MM.1S (cell line): ENCODE results near the gene PGBD5.

Source experiments
- DNase-seq: peaks from one replicate; pipeline ENCODE4 v3.0.0-alpha.2; 2015
- H2AFZ ChIP-seq: fragments of 300-600 bp; sonication (generic); 2 replicates; pipeline ENCODE4 v1.6.0; 2016; ENCODE audit warnings: antibody characterized with exemption, low read length
- H3F3A ChIP-seq: fragments of 300-600 bp; sonication (generic); 2 replicates; pipeline ENCODE4 v1.6.1; 2016; ENCODE audit warnings: mild to moderate bottlenecking, antibody characterized with exemption, low read length, moderate library complexity, mixed read lengths; ENCODE audit not compliant: insufficient read depth
- H3K27ac ChIP-seq: fragments of 300-600 bp; sonication (generic); 2 replicates; pipeline ENCODE4 v1.5.1; 2016; ENCODE audit warnings: mild to moderate bottlenecking, low read length
- H3K27me3 ChIP-seq: fragments of 300-600 bp; sonication (generic); replicated peaks from 2 replicates; pipeline ENCODE4 v1.6.0; 2016; ENCODE audit warnings: low read length; ENCODE audit not compliant: insufficient read depth
- H3K36me3 ChIP-seq: fragments of 300-600 bp; sonication (generic); replicated peaks from 2 replicates; pipeline ENCODE4 v1.6.1; 2016; ENCODE audit warnings: mild to moderate bottlenecking, low read length, mixed read lengths; ENCODE audit not compliant: insufficient read depth
- H3K4me1 ChIP-seq: fragments of 300-600 bp; sonication (generic); 2 replicates; pipeline ENCODE4 v1.6.1; 2016; ENCODE audit warnings: low read length, mixed read lengths
- H3K4me2 ChIP-seq: fragments of 300-600 bp; sonication (generic); 2 replicates; pipeline ENCODE4 v1.6.0; 2016; ENCODE audit warnings: low read depth, low read length
- H3K4me3 ChIP-seq: fragments of 300-600 bp; sonication (generic); 2 replicates; pipeline ENCODE4 v1.5.1; 2016; ENCODE audit warnings: low read length, mixed read lengths
- H3K79me2 ChIP-seq: fragments of 300-600 bp; sonication (generic); 2 replicates; pipeline ENCODE4 v1.6.1; 2016; ENCODE audit warnings: mixed run types, low read length, mixed read lengths
- H3K9ac ChIP-seq: fragments of 300-600 bp; sonication (generic); 2 replicates; pipeline ENCODE4 v1.6.1; 2016; ENCODE audit warnings: low read length, mixed read lengths
- H3K9me2 ChIP-seq: fragments of 300-600 bp; sonication (generic); replicated peaks from 2 replicates; pipeline ENCODE4 v1.6.1; 2016; ENCODE audit warnings: mild to moderate bottlenecking, low read length, mixed read lengths; ENCODE audit not compliant: insufficient read depth
- H3K9me3 ChIP-seq: fragments of 300-600 bp; sonication (generic); replicated peaks from 2 replicates; pipeline ENCODE4 v1.6.1; 2016; ENCODE audit warnings: mild to moderate bottlenecking, low read length, mixed read lengths; ENCODE audit not compliant: insufficient read depth
- H4K20me1 ChIP-seq: fragments of 300-600 bp; sonication (generic); 2 replicates; pipeline ENCODE4 v1.6.1; 2016; ENCODE audit warnings: mild to moderate bottlenecking, low read length, moderate library complexity, mixed read lengths; ENCODE audit not compliant: insufficient read depth
- EZH2 ChIP-seq: fragments of 300-600 bp; sonication (generic); optimal IDR thresholded peaks from 2 replicates; pipeline ENCODE3; 2017; ENCODE audit warnings: low read depth, mild to moderate bottlenecking, antibody characterized with exemption, low read length, mixed read lengths
- EZH2phosphoT487 ChIP-seq: fragments of 300-600 bp; sonication (generic); IDR thresholded peaks from 2 replicates; pipeline ENCODE4 v1.6.1; 2018; ENCODE audit warnings: antibody characterized with exemption, low read length
- TF ChIP-seq, protein P1 (sequence below): fragments of 300-600 bp; sonication (generic); IDR thresholded peaks from 2 replicates; pipeline ENCODE4 v1.5.1; 2016; ENCODE audit warnings: antibody characterized with exemption, low read length, mixed read lengths

PGBD5 gene

GRCh38 chr1:230309646-230310177 lies 116.4 kb downstream of the PGBD5 start:
- no peak overlapping the region for H3K9ac ChIP-seq
- no peak overlapping the region for H2AFZ ChIP-seq
- no peaks in the 10 kb centered on the region for H3F3A ChIP-seq
- no peak for DNase-seq
- H3K79me2 ChIP-seq: no peaks in the 10 kb centered on the region
- H3K4me3 ChIP-seq: no peak overlapping the region
- H3K27me3 ChIP-seq: no peaks in the 10 kb centered on the region
- H3K9me3 ChIP-seq: no peaks in the 10 kb centered on the region
- H3K36me3 ChIP-seq: no peaks in the 10 kb centered on the region
- no peaks in the 10 kb centered on the region for H3K4me1 ChIP-seq
- no peak overlapping the region for H3K27ac ChIP-seq
- no peaks in the 10 kb centered on the region for H3K9me2 ChIP-seq
- no peaks in the 10 kb centered on the region for H4K20me1 ChIP-seq
- no peak overlapping the region for H3K4me2 ChIP-seq
- no peak for TF ChIP-seq EZH2phosphoT487
- TF ChIP-seq EZH2: no peak
- TF ChIP-seq, protein P1, sequence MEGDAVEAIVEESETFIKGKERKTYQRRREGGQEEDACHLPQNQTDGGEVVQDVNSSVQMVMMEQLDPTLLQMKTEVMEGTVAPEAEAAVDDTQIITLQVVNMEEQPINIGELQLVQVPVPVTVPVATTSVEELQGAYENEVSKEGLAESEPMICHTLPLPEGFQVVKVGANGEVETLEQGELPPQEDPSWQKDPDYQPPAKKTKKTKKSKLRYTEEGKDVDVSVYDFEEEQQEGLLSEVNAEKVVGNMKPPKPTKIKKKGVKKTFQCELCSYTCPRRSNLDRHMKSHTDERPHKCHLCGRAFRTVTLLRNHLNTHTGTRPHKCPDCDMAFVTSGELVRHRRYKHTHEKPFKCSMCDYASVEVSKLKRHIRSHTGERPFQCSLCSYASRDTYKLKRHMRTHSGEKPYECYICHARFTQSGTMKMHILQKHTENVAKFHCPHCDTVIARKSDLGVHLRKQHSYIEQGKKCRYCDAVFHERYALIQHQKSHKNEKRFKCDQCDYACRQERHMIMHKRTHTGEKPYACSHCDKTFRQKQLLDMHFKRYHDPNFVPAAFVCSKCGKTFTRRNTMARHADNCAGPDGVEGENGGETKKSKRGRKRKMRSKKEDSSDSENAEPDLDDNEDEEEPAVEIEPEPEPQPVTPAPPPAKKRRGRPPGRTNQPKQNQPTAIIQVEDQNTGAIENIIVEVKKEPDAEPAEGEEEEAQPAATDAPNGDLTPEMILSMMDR: no peak

DNA sequence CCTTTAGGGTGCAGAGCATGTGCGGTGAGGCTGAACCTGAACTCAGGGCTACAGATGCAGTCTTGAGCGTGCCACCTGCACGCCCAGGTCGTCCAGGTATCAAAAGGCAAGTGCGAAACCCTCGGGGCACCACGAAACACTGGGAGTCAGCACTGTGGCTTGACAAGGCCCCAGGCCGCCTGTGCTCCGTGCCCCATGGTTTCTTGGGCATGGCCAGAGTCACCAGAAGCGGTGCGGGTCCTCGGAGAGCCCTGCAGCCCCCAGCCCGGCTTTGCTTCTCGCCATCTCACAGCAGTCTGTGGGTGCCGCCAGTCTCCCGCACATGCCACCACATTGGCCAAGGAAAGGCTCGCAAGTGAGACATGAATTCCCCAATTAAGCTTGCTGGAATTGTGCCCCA lies 117.3 kb downstream of the PGBD5 start:
- H3K9me2 ChIP-seq: no peaks in the 10 kb centered on the region
- no peaks in the 10 kb centered on the region for H3K79me2 ChIP-seq
- no peaks in the 10 kb centered on the region for H4K20me1 ChIP-seq
- no peaks in the 10 kb centered on the region for H3F3A ChIP-seq
- TF ChIP-seq EZH2phosphoT487 (no peak), EZH2 (no peak)
- TF ChIP-seq, protein P1: no peak
- H2AFZ ChIP-seq: no peak overlapping the region
- no peaks in the 10 kb centered on the region for H3K9me3 ChIP-seq
- H3K36me3 ChIP-seq: no peaks in the 10 kb centered on the region
- H3K4me1 ChIP-seq: no peaks in the 10 kb centered on the region
- H3K4me2 ChIP-seq: no peak overlapping the region
- no peak overlapping the region for H3K27ac ChIP-seq
- no peaks in the 10 kb centered on the region for H3K27me3 ChIP-seq
- DNase-seq: no peak
- no peak overlapping the region for H3K4me3 ChIP-seq
- H3K9ac ChIP-seq: no peak overlapping the region

GRCh38 chr1:230308039-230308438 lies 118.1 kb downstream of the PGBD5 start:
- Histone ChIP-seq H3K4me3 (no peak overlapping the region), H3F3A (no peaks in the 10 kb centered on the region), H3K27ac (no peak overlapping the region), H2AFZ (no peak overlapping the region), H3K4me1 (no peaks in the 10 kb centered on the region), H3K9me2 (no peaks in the 10 kb centered on the region), H3K27me3 (no peaks in the 10 kb centered on the region), H4K20me1 (no peaks in the 10 kb centered on the region), H3K79me2 (no peaks in the 10 kb centered on the region), H3K36me3 (no peaks in the 10 kb centered on the region), H3K9me3 (no peaks in the 10 kb centered on the region), H3K4me2 (no peak overlapping the region), H3K9ac (no peak overlapping the region)
- DNase-seq: no peak
- TF ChIP-seq, protein P1: no peak
- TF ChIP-seq EZH2phosphoT487: no peak
- no peak for TF ChIP-seq EZH2
